ENCODE data around the gene ADAMTS13.

The ADAMTS13 gene

DNA sequence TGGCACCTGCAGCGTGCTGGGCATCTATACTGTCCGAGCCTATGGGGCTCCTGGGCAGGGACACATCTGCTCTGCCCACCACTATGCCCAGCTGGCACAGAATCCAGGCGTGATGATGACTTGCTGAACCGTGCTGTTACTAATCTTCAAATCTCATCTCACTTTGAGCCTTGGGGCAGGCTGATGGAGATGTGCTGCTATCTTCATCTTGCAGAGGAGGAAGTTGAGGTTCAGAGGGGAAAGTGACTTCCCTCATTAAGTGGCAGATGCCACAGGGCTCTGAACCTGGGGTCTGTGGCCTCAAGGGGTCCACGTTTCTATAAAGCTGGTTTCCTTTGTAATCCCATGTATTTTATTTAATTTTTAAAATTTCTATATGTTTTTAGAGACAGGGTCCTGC lies 52.0 kb downstream of the ADAMTS13 start:
- FAIRE-seq, result no peak

DNA sequence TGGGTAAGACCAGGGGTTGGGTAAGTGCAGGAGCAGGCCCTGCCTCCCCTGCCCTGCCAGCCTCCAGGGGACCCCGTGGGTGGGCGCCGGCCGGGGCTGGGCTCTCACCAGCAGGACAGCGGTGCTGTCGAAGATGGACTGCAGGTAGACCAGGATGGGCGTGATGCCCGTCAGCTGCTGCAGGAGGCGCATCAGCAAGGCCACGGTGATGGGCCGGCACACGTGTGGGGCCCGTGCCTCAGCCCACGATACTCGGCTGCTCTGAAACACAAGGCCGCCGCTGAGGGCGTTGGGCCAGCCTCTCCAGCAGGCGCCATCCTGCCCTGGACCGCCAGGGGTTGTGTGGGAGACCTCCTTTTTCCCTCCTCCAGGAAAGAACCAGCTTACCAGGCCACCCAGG lies 52.7 kb downstream of the ADAMTS13 start:
- no peak for FAIRE-seq

DNA sequence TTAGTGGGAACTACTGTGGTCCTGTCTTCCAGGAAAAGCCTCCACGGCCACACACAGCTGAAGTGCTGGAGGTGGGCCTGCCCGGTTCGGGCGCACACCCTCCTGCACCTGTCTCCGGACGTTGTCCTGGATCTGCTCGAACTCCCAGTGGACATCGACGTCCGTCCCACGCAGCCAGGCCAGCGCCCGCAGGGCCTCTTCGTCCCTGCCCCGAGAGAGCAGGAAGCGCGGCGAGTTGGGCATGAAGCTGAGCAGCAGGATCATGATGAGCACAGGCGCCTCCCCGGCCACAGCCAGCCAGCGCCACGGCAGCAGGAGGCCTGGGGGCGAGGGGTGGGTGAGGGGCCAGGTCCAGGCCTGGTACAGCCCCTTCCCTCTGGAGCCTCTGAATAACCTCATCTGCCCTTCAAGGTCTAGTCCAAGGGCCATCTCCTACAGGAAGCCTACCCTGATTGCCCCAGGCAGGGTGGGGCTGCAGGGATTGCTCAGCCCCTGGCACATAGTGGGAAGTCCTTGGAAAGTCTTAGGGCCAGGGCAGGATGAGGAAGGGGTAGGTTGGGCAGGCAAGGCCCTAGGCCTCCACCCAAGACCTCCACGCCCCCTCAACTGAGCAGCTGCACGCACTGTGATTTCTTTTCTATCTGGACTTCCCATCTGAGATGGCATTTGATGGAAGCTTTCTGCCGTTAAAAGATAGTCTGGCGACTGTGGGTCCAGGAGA lies 53.3 kb downstream of the ADAMTS13 start:
- FAIRE-seq, result no peak

DNA sequence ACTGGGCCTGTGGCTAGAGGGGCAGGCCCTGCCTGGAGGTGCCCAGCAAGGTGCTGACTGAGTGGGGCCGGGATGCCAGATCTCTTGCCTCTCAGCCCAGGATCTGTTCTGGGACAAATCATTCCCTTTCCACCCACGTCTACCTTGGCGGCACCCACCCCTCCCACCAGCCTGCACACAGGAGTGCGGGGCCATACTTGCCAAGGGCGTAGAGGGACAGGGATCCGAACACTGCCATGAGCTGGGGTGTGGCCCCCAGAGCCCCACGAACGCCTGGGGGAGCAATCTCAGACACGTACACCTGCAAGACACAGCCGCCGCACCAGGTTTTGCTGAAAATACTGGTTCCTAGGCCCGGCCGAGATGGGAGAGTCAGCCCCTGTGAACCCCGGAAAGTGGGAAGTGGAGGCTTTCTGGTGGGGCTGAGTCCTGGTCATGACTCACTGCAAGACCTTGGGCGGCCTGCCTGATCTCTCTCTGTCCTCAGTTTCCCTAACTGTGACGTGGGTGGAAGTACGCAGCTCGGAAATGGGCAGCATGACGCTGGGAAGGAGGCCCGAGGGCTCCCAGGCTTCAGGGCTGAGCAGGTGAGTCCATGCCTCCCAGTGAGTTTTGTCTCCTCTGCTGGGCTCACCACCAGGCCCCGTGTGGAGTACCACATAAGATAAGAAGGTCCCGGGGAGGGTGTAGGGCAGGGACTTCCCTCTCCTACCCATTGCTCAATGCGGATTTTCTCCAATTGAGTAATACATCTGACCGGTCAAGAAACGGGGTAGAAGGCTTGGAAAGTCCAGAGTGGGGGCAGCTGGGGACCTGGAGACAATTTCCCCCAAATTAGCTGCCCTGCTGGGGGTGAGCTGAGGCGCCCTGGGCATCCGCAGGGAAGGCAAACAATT lies 54.1 kb downstream of the ADAMTS13 start:
- no peak for FAIRE-seq

DNA sequence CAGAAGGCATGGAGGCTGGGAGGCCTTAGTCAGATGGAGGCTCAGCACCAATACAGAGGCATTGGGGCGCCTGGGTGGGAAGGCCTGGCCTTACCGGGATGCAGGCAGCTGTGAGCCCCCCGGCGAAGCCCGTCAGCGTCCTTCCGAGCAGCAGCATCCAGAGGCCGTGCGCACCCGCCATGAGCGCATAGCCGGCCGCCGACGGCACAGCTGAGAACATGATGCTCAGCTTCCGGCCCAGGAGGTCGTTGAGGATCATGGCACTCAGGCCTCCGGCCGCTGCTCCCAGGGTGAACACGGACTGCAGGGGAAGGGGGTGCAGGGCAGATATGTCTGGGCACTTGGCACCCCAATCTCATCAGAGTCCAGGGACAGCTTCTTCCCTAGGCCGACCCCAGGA lies 54.8 kb downstream of the ADAMTS13 start:
- no peak for FAIRE-seq

DNA sequence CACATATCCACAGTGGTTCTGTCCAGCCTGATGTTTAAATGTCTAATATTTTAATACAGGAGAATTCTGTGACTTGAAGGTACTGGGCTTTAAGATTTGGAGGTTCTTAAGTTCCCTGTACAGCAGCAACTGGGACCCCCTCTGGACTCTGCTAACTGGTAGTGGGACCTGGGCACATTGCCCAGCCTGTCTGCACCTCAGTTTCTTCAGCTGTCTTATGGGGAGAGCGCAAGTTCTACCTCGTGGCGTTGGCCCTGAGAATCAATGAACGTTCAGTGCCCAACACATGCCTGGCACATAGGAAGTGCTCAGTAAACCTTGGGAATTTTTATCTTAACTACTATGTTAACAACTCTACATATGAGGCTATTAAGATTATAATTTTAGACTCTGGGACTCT lies 55.3 kb downstream of the ADAMTS13 start:
- FAIRE-seq, result no peak

DNA sequence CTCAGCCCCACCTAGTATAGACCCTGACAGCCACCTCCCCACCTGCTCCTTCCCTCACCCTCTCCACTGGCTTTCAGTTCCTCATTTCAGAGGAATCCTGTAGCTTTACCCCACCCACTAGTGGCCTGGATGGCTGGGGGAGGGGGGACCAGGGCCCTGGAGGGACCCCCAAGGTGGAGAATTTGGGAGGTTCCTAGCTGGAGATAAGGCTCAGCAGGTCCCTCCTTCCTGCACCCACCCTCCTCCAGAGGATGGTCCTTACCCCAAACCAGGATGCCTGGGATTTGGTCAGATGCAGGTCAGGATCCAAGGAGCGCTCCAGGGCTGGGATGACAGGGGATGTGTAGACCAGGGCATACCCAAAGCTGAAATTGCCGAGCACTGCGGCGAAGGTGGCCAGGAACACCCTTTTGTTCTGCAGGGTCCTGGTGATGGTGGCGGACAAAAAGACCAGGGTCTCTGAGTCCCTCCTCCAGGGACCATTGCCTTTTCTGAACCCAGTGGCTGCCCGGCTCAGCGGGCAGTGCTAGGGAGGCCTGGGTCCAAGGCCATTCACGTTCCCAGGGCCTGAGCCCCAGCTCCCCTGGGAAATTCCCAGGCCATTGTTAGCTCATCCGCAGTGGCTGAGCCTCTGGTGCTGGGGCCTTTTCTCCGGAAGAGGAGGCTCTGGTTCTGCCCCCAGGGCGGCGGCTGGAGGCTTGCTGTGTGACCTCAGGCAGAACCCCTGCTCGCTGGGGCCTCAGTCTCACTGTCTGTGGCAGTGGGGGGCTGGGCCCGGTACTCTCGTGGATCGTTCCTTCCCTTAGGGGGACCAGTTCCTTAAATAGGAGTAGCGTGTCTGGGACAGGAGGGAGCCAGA lies 56.1 kb downstream of the ADAMTS13 start:
- no peak for FAIRE-seq

DNA sequence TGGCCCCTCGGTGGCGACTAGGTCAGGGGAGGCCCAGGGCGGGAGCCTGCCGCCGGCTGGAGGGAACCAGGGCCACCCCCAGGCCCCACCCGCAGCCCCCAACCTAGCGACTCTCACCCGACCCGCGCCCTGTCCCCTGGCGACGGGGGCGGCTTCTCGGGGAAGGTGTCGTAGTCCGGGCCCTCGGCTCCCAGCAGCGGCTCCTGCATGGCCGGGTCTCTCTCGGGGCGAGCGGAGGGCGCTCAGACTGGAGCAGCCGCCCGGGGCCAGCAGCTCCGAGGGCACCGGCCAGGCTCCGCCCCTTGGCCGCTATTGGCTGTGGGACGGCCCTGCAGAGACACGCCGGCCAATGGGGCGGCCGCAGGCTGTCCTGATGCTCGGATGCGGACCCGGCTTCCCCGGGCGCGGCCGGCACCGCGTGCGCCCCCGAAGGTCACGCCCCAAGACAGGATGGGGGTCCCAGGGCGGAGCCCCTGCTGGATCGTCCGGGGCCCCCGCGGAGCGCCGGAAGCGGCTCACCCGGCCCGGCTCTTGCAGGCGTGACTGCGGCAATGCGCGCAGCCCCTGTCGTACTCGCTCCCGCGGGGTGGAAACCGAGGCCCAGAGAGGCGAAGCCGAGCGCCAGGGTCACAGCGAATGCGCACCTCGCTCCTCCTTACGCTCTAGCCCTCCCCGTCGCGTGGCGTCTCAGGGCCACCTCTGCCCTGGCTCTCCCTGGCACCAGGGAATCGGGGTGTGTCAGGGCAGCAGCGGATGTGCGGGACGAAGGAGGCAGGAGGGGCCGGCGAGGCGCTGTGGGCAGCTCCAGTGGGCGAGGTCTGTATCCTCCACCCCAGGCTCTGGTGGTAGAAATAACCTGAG lies 56.9 kb downstream of the ADAMTS13 start, which contains the start of gene SLC2A6:
Gene SLC2A6 (minus strand): TSS at position 249 of the 861 bp plus-strand sequence. CDS start 40 bp downstream, at position 209.
- no peak for FAIRE-seq

DNA sequence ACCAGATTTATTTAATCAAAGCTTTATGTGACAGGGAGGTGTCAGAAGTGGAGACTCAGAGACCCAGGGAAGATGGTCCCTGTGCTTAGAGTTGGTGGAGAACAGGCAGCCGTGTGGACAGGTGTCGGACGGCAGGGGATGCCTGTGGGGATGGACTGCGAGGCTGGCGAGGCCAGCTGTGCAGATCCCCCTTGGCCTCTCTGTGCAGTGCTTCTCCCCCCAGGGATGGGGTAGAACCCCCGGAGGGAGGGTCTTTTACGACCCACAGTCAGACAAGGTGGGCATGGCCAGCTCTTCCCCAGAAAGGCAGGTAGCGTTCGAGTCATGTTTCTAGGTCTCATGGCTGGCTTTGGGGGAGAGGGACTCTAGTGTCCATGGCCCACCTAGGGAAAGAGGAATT lies 61.4 kb downstream of the ADAMTS13 start:
- no peak for FAIRE-seq

DNA sequence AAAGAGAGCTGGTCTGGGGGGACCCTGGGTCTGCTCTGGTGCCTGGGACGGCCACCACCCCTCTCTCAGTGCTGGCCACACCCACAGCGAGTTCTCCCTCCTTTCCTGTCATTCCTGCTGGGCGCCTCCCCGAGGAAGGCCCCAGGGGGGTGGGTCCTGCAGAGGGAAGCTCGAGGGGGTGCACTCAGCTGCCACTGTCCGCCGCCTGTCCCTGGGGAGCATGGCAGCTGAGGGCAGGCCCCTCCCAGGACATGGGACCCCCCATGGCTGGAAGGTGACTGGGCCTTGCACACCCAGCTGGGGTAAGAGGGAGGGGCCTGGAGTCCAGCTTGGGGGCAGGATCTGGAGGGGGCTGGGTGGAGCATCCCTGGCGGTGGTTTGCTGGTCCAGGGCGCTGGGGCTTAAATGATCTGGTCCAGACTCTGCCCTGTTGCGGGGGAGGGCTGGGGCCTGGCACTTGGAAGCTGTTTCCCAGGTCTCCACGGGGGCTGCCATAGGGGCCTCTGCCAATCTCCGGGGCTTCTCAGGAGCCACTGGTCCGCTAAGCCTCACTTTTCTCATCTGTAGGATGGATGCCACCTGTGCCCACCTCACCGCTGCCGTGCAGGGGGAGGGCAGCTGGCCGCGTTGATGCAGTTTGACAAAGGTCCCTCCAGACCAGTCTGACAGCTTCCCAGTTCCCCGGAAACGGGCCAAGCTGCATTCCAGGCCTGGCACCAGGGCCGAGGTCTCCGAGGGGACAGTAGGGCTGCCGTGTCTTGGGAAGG lies 62.7 kb downstream of the ADAMTS13 start:
- no peak for FAIRE-seq

DNA sequence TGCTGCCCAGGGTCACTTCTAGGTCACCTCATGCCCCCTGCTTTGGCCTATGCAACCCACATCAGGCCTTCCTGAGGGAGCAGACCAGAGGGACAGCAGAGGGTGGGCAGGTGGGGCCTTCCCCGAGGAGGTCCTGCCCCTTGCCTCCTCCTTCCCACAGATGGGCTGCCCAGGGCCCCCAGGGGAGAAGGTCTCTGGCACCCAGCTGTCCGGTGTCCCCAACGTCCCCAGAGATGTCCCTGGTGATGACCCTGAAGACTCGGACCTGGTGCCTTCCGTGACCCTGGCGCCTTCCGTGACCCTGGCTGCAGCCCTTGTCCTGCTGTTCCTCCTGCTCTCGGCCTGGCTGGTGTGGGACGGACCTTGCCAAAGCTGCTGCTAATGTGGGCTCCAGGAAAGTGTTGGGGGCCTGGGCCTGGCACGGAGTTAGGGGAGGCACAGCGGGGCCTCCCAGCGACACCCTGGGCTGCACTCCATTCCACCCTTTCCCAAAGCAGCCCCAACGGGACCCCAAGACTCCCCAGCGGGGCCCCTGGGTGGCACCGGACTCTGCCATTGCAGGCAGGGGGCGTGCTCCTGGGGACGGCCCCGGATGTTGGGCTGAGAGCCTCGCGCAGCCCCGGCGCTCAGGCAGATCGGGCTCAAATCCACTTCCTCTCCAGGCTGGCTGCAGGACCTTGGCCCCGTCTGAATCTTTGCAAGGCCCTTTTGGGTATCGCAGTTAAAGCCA lies 63.5 kb downstream of the ADAMTS13 start:
- FAIRE-seq, result no peak

DNA sequence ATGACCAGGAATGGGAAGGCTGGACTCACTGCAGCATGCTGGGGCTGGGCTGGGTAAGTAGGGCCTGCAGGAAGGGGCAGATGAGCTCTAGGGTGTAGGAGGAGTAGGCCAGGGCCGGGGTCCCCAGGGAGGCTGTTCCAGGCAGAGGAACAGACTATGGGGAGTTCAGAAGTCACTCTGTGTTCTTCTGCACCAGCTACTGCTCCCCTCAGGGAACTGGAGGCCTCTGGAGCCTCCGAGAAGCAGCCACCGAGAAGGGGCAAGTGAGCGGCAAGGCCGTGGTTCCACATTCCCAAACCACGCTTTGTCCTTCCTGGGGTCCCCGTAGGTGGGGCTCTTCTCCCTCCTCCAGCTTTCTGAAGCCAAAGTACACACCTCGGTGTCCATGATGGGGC lies 65.2 kb downstream of the ADAMTS13 start:
- no peak for FAIRE-seq

DNA sequence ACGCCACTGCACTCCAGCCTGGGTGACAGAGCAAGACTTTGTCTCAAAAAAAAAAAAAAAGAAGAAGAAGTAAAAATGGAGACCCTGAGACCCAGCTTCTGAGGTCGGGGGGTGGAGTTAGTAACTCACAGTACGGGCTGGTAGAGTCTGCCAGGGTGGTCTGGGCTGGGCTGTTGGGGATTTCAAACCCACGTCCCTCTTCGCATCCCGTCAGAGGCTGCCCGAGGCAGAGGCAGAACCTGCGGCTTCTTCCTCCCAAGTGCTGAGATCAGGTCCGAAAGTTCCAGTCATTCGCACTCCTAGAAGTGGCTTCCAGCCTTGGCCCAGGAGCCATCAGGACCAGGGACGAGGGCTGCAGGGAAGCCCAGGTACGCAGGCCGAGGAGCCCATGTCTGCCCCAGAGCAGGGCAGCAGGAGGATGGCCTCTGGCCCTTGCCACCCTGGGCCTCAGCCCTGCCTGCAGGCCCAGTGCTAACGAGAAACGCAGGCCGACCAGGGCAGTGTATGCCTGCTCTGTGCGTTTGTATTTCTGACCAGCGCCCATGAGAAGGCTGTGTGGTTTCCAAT lies 66.6 kb downstream of the ADAMTS13 start:
- no peak for FAIRE-seq

DNA sequence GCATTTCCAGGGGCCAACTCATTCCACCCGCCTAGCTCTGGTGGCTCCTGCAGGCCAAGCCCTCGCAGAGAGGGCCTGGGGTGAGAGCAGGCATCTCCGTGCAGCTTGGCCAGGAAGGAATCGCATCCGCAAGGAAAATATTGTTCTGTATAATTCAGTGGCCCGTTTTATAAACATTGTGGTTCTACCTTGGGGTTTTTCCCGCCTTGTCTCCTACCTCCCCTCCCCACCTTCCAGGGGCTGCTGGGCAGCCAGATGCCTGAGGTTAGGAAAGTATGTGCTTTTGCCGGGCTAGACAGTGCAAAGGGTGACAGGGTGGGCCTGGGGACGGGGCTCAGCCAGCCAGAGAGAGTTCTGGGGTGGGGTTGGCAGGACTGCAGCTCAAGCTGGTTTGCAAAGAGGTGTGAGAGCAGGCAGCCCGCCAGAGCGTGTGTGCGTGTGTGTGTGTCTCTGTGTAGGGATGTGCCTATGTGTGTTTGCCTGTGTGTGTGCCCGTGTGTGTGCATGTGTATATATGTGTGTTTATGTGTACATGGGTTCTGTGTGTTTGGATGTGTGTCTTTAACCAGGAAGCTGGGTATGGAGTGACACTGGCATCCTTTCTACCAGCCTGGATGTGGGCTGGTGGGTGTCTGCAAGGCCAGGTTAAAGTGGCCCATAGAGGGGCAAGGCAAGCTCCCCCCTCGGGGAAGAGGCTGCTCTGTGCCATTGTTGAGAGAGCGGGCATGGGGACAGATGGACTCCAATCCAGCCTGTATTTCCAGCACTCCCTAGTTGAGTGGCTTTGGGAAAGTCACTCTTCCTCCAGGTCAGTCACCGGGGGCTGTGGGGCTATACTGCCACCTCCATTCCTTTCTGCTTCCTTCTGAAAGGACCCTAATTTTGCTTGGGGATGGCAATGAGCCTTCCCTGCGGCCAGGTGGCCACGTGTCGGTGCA lies 67.4 kb downstream of the ADAMTS13 start:
- no peak for FAIRE-seq

DNA sequence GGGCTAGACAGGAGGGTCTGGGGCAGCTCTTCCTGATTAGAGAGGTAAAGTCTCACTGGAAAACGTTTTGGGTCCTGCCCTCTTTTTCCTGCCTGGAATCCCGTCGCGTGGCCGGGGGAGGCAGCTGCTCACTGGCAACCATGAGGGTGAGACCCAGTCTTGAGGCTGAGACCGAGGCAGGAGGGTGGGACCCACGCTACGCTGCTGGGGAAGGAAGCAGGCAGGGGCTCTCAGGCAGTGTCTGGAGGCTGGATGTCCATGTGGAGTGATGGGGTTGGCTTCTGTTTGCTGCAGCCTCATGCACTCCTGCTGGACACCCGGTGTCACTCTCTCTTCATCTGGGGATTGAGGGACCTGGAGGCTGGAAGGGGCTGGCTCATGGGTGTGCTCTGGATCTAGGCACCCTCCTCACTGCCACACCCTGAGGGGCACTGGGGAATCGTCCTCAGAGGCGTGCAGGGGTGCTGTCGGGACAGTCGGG lies 68.1 kb downstream of the ADAMTS13 start:
- FAIRE-seq, result no peak

DNA sequence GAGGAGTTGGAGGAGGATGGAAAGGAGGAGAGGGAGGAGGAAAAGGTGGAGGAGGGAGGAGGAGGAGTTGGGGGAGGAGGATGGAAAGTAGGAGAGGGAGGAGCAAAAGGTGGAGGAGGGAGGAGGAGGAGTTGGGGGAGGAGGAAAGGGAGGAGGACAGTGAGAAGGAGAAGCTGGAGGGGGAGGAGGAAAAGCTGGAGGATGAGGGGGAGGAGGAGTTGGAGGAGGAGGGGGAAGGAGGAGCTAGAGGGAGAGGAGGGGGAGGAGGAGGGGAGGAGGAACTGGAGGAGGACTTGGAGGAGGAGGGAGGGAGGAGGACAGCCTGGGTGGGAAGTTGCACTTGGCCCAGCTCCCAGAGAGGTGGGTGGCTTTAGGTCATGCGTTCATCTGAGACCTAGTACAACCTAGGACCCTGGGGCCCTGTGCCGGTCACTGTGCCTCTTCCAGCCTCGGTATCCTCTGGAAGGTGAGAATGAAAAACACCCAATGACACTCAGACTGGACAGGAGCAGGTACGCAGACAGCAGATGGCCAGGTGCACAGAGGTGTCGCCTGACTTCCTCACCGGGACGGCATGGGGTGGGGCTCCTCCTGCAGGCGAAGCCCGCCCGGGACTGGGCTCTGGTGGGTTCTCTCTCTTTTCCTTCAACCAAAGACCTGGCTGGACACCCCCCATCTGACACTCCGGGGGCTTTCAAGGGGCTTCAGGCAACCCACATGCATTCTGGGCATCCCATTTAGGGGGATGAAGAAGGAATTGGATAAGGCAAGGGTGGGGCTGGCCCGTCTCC lies 68.9 kb downstream of the ADAMTS13 start:
- no peak for FAIRE-seq

DNA sequence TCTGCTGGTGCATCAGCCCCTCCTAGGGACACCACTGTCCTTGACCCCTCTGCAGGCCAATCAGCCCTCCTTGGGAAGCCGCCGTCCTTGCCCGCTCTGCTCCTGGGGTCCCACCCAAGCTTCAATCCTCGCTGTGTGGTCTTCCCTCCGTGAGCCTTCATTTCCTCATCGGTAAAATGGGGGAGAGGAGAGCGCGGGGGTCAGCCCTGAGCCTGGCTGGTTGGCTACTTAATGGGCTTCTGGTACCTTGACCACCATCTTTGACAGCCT lies 69.4 kb downstream of the ADAMTS13 start:
- FAIRE-seq, result no peak

Measured in endometrium (tissue), 2 donors.